NCI-H2227 treated with DMSO at 0.1 percent for 48 hours (cell line): ENCODE results near the gene SPAG9.

Experiments used
- DNase-seq: peaks from one replicate; lab custom pipeline; 2025; lab: John Stamatoyannopoulos, UW

SPAG9 gene

DNA sequence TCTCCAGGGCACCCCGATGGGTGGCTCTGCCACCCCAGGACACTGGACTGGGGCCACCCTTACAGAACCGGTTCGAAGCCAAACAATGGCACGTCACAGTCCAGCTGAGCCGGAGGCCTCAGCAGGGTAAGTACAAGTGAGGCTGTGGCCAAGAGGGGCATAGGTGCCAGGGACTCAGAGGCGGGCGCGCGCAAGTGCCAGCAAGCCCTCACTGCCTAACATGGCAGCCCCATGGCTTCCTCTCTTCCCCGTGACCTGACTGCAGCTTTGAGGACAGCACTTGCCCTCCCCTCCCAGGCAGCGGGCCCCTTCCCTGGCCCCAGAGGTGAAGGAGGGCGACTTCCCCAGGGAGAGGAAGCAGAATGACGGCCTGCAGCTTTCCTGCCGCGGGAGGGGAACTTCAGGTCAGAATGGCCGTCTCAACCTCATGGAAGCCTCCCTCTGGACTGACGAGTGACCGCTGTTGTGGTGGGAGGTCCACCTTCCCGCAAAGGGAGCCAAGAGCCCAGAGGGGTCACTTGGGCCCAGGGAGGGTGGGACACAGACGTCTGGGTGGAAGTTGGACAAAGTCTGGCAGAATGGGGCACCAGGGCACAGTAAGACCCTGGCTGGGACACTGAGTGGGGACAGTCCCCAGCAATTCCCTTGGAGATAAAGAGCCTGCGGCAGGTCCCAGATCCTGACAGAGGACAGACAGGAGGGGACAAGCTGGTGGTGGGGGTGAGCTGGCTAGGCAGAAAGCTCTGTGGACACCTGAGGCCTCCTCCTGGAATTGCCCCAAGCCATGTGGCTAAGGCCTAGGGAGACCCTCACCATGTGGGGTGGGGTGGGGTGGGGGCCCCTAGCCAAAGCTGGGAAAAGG lies 202.4 kb downstream of the SPAG9 start:
- DNase-seq = no peak

DNA sequence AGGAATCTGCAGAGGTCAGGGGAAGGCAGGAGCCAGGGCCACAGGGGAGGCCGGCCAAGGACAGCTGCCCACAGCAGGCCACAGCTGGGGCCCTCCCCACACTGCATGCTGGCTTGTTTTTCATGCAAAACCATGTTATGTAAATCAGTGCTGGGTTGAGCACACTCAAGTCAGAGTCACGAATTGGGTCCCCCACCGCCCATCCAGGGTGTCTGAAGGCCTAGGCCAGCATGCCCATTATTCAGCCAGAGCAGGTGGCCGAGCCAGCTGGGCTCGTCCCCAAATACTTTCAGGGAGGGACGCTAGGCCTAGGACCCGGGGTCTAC lies 203.3 kb downstream of the SPAG9 start:
- no peak for DNase-seq

DNA sequence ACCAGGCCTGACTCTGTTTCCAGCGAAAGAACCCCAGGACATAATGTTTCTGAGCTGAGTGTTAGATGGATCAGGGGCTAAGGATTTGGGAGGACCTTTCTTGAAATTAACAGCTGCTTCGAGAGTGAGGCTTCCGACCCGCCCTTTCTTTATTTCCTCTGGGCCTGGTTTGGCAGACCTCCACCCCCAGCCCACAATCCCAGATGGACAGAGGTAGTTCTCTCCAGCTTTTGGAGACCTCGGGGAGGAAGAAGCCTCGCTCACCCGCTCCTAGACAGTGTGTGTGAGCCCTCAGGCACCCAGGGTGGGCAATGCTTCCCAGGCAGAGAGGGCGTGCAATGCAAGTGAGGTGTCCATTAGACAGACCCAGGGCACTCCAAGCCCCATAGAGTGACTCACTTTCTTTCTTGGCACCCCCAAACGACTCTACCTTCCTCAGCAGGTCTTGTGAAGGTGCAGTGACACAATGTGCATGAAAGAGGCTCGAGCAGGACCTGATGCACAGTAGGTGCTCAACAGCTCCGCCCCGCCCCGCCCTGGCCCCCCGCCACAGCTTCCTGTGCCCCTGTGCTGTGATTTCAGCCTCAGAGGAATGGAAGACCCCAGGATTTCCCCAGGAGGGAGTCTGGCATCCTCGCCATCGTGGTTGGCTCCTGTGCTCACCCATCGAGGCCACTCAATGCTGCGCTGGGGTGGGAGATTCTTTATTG lies 203.8 kb downstream of the SPAG9 start:
- no peak for DNase-seq

DNA sequence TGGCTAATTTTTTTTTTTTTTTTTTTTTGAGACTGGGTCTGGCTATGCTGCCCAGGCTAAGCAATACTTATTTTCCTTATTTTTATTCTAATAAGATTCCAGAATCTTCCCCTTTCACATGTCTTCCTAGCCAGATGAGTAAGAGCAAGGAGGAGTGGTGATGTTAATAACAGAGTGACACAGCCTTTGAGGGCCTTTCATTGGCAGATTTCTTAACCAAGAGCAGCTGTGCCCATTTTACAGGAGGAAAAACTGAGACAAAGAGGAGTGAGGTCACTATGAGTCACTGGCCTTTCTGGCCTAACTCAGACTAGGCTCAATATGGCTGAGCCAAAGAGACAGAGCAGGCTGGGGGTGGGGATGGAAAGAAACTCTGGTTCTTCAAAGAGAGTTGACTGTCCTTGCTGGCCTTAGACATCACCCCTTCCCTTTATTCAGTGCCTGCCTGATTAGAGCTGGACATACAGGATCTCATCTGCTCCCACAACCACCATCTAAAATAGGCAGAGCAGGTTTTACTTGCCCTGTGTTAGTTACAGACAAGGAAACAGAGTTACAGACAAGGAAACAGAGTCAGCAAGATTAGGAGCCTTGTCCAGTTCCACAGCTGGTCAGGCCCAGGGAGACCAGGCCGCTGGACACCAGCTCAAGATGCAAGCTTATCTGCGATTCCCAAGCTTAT lies 204.5 kb downstream of the SPAG9 start:
- DNase-seq = no peak

DNA sequence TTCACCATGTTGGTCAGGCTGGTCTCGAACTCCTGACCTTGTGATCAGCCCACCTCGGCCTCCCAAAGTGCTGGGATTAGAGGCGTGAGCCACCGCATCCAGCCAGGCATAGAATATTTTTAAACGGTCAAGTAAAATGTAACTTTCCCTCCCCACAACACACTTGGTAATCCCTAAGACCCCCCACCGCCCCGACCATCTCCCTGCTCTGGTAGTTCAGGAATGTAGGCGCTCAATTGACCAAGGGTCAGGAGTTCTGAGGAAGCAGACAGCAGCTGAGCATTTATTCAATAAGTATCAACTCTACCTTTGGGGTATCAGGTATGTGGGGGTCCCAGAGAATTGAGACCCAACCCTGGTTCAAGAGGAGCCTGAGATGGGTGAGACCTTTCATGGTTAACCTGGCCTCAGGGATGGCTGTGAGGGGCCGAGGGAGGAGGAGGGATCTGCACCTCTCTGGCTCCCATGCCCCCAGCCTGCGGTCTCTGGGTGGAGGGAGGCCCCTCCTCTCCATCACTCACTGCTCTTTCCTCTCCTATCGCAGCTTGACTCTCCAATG lies 206.1 kb downstream of the SPAG9 start:
- no peak for DNase-seq

DNA sequence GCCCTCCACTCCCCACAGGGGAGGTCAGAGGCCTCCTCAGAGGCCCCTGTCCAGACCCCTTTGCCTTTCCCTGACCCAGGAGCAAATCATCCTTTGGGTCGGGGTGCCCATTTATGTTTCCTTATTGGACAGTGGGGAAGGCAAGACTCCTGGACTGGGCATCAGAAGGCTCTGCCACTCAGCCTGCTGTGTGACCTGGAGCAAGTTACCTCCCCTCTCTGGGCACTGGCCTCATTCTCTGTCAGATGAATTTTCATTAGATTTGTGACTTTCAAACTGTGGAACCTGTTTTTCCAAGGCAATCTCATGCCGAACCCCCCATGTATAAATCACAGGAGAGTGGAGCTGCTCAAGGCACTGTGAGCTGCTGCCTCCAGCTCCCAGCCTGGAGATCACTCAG lies 207.5 kb downstream of the SPAG9 start:
- no peak for DNase-seq
